B cell (primary cell): ENCODE measurements around the gene FZD10. TPM values are rescaled to one million over a fixed set of nuclear protein-coding genes. Genes with fewer than 3 reads are reported as not detected.

Experiments used
- ATAC-seq: fragments of 200-7000 bp; cut with Tn5 transposase; one replicate; pipeline ENCODE4 v1.10.0; 2021; ENCODE audit warnings: low read depth, mild to moderate bottlenecking, moderate number of reproducible peaks, moderate library complexity
- CTCF ChIA-PET: fragments of 350-600 bp; sonication (Branson Sonifier 250); formaldehyde crosslinking; loops from one replicate; lab custom pipeline; 2021; ENCODE audit warnings: antibody characterized with exemption, inconsistent platforms; lab: Charles Lee
- POLR2A ChIA-PET: fragments of 350-600 bp; sonication (Branson Sonifier 250); formaldehyde crosslinking; loops from one replicate; lab custom pipeline; 2021; ENCODE audit warnings: antibody characterized with exemption; lab: Charles Lee
- DNase-seq: peaks from one replicate; pipeline ENCODE4 v3.0.0; 2013
- H2AFZ ChIP-seq: 2 replicates; pipeline ENCODE4 v1.6.1; 2012; ENCODE audit warnings: mild to moderate bottlenecking, low read depth, low read length; ENCODE audit not compliant: insufficient read depth, poor library complexity, severe bottlenecking
- H3K27ac ChIP-seq, 2 donors: 1 replicate in 1 of 2; 2 replicates in 1 of 2; pipeline ENCODE4 v1.5.1; 2012 to 2013; ENCODE audit warnings: low read length in 2 of 2, mild to moderate bottlenecking in 2 of 2, moderate library complexity in 1 of 2
- H3K27me3 ChIP-seq, 4 experiments: fragments of 200-600 bp in 1 of 4; sonication (generic) in 1 of 4; replicated peaks in 1 of 4; 1 replicate in 2 of 4; 2 replicates in 2 of 4; pipeline versions ENCODE4 v1.6.1 to v1.7.0; 2013 to 2016; ENCODE audit warnings: low read length in 3 of 4, mild to moderate bottlenecking in 2 of 4, mixed read lengths in 1 of 4, moderate library complexity in 1 of 4; ENCODE audit not compliant: insufficient read depth in 4 of 4, control insufficient read depth in 3 of 4; ENCODE audit errors: control extremely low read depth in 1 of 4
- H3K36me3 ChIP-seq, 2 experiments: replicated peaks in 1 of 2; 1 replicate in 1 of 2; 2 replicates in 1 of 2; pipeline versions ENCODE4 v1.6.1 to v1.7.1; 2013; ENCODE audit warnings: low read length in 1 of 2; ENCODE audit not compliant: insufficient read depth in 2 of 2, control insufficient read depth in 1 of 2; ENCODE audit errors: control extremely low read depth in 1 of 2, extremely low read depth in 1 of 2
- H3K4me1 ChIP-seq, 2 donors: fragments of 200-600 bp in 1 of 2; sonication (generic) in 1 of 2; 1 replicate in 1 of 2; 2 replicates in 1 of 2; pipeline versions ENCODE4 v1.5.1 to v1.6.1; 2013 to 2017; ENCODE audit warnings: low read length in 2 of 2; ENCODE audit not compliant: control insufficient read depth in 2 of 2, insufficient read depth in 2 of 2
- H3K4me2 ChIP-seq: replicated peaks from 2 replicates; pipeline ENCODE3; 2012; ENCODE audit warnings: mild to moderate bottlenecking, low read depth, low read length; ENCODE audit not compliant: poor library complexity, severe bottlenecking
- H3K4me3 ChIP-seq, 5 experiments: fragments of 200-600 bp in 1 of 5; sonication (generic) in 1 of 5; 1 replicate in 3 of 5; 2 replicates in 2 of 5; pipeline versions ENCODE4 v1.5.1 to v1.7.0; 2011 to 2016; ENCODE audit warnings: low read length in 4 of 5, mild to moderate bottlenecking in 4 of 5, low read depth in 2 of 5, control low read depth in 1 of 5, moderate library complexity in 1 of 5; ENCODE audit not compliant: insufficient read depth in 1 of 5; ENCODE audit errors: control extremely low read depth in 1 of 5, extremely low read depth in 1 of 5
- H3K79me2 ChIP-seq: fragments of 200-600 bp; sonication (generic); one replicate; pipeline ENCODE4 v1.6.0; 2016; ENCODE audit warnings: low read length; ENCODE audit not compliant: control insufficient read depth, insufficient read depth
- H3K9ac ChIP-seq: fragments of 200-600 bp; sonication (generic); 2 replicates; pipeline ENCODE4 v1.6.1; 2017; ENCODE audit warnings: mild to moderate bottlenecking, low read length, moderate library complexity
- H3K9me3 ChIP-seq, 3 donors: one replicate each; pipeline versions ENCODE4 v1.6.1 to v1.7.1; 2013; ENCODE audit warnings: low read length in 2 of 3; ENCODE audit not compliant: control insufficient read depth in 2 of 3, insufficient read depth in 1 of 3; ENCODE audit errors: control extremely low read depth in 1 of 3
- H4K20me1 ChIP-seq: 2 replicates; pipeline ENCODE4 v1.6.0; 2012; ENCODE audit warnings: mild to moderate bottlenecking, low read length; ENCODE audit not compliant: insufficient read depth, control insufficient read depth, poor library complexity, severe bottlenecking
- H3K27ac Mint-ChIP-seq: one replicate; pipeline ENCODE4 v1.8.0; 2021; ENCODE audit warnings: mixed read lengths
- H3K27me3 Mint-ChIP-seq: one replicate; pipeline ENCODE4 v1.8.0; 2021; ENCODE audit warnings: mixed read lengths
- H3K4me1 Mint-ChIP-seq: one replicate; pipeline ENCODE4 v1.8.0; 2021; ENCODE audit warnings: mixed read lengths
- H3K4me3 Mint-ChIP-seq: one replicate; pipeline ENCODE4 v1.8.0; 2021; ENCODE audit warnings: mixed read lengths
- H3K9me3 Mint-ChIP-seq: one replicate; pipeline ENCODE4 v1.8.0; 2022; ENCODE audit warnings: mixed read lengths; ENCODE audit not compliant: insufficient read depth
- CTCF ChIP-seq: fragments of 200-600 bp; IDR thresholded peaks from one replicate; pipeline ENCODE4 v1.8.0; 2022; ENCODE audit warnings: antibody characterized with exemption, mild to moderate bottlenecking
- EZH2 ChIP-seq: IDR thresholded peaks from 2 replicates; pipeline ENCODE4 v1.6.1; 2012; ENCODE audit warnings: borderline replicate concordance, low read depth, mild to moderate bottlenecking, moderate library complexity, low read length; ENCODE audit not compliant: insufficient read depth, poor library complexity, severe bottlenecking
- WGBS: methylation state at CpG from one replicate; pipeline ENCODE4 v1.1.5; 2013; ENCODE audit warnings: missing lambda C conversion rate; ENCODE audit not compliant: insufficient coverage; 5-methylcytosine and 5-hydroxymethylcytosine counted together
- intact Hi-C: fragments of 100-400 bp; cut with micrococcal nuclease; formaldehyde crosslinking; loops from one replicate; pipeline ENCODE4 v1.10.0; 2022
- polyA plus RNA-seq: library from polyadenylated mRNA; depleted of rRNA; stranded (reverse); fragments of >200 nt; gene quantifications from 2 replicates; pipeline ENCODE4 v1.2.3, GENCODE V29; 2012
- total RNA-seq, 2 donors: library from RNA; stranded (reverse); fragments of 120-200 nt in 1 of 2; gene quantifications; 1 replicate in 1 of 2; 2 replicates in 1 of 2; pipeline versions ENCODE4 v1.2.3 to v1.2.4, GENCODE V29; 2013 to 2022

FZD10 gene
- total and polyA plus RNA-seq, 2 donors (not counting 1 experiment from before 2014, with no cell fraction given): not detected

DNA sequence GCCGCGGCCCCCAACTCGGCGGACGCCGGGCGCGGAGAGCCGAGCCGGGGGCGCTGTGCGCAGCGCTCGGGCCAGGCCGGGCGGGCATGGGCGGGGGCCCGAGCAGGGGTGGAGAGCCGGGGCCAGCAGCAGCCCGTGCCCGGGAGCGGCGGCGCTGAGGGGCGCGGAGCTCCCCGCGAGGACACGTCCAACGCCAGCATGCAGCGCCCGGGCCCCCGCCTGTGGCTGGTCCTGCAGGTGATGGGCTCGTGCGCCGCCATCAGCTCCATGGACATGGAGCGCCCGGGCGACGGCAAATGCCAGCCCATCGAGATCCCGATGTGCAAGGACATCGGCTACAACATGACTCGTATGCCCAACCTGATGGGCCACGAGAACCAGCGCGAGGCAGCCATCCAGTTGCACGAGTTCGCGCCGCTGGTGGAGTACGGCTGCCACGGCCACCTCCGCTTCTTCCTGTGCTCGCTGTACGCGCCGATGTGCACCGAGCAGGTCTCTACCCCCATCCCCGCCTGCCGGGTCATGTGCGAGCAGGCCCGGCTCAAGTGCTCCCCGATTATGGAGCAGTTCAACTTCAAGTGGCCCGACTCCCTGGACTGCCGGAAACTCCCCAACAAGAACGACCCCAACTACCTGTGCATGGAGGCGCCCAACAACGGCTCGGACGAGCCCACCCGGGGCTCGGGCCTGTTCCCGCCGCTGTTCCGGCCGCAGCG lies 639 bp downstream of the FZD10 start:
- ATAC-seq: no peak
- H3K9me3 Mint-ChIP-seq: no peaks in the 10 kb centered on the region
- peak overlapping the region; percentile 48 for H3K4me2 ChIP-seq
- H3K27ac Mint-ChIP-seq: no peak overlapping the region
- no peak for TF ChIP-seq CTCF
- no peak for TF ChIP-seq EZH2
- peaks cover 2% of the 10 kb centered on the region for H3K4me1 Mint-ChIP-seq
- H3K4me1 ChIP-seq: peaks cover 8% of the 10 kb centered on the region in 2 donors
- peaks cover 24% of the 10 kb centered on the region for H3K27me3 Mint-ChIP-seq
- H3K9me3 ChIP-seq: peaks cover 0 to 30% (median 0%) of the 10 kb centered on the region in 3 donors
- POLR2A ChIA-PET: no interaction called here
- no peak overlapping the region for H3K27ac ChIP-seq
- no peaks in the 10 kb centered on the region for H3K79me2 ChIP-seq
- H3K27me3 ChIP-seq: peaks cover 0 to 34% (median 14%) of the 10 kb centered on the region in 4 experiments
- no peaks in the 10 kb centered on the region for H3K36me3 ChIP-seq
- no peaks in the 10 kb centered on the region for H4K20me1 ChIP-seq
- DNase-seq: peak; percentile 8
- WGBS: 8% methylated on average over 78 of the region's 78 CpGs
- no peak overlapping the region for H2AFZ ChIP-seq
- CTCF ChIA-PET: no interaction called here
- no peak overlapping the region for H3K4me3 ChIP-seq
- intact Hi-C loops: no loop called here
- H3K9ac ChIP-seq: no peak overlapping the region
- peak overlapping the region; percentile 64 for H3K4me3 Mint-ChIP-seq

- WGBS: 21% methylated on average over 71 of the region's 71 CpGs
- Histone ChIP-seq H3K27ac (no peak overlapping the region), H3K4me2 (no peak overlapping the region), H3K9ac (no peak overlapping the region), H4K20me1 (no peaks in the 10 kb centered on the region), H3K9me3 (peaks cover 0 to 28% (median 0%) of the 10 kb centered on the region in 3 donors), H3K36me3 (no peaks in the 10 kb centered on the region), H3K4me3 (no peak overlapping the region), H3K27me3 (peaks cover 0 to 33% (median 12%) of the 10 kb centered on the region in 4 experiments), H3K79me2 (no peaks in the 10 kb centered on the region), H2AFZ (no peak overlapping the region), H3K4me1 (peaks cover 8% of the 10 kb centered on the region in 2 donors)
- ATAC-seq: no peak
- CTCF ChIA-PET: no interaction called here
- Mint-ChIP-seq H3K4me3 (peak overlapping the region; percentile 41), H3K27me3 (peaks cover 24% of the 10 kb centered on the region), H3K9me3 (no peaks in the 10 kb centered on the region), H3K27ac (no peak overlapping the region), H3K4me1 (peaks cover 2% of the 10 kb centered on the region)
- intact Hi-C loops: no loop called here
- TF ChIP-seq EZH2 (no peak), CTCF (no peak)
- POLR2A ChIA-PET: no interaction called here
- no peak for DNase-seq
These were observed 1.4 kb downstream of the FZD10 start for GRCh38 chr12:130163461-130164215.
